ENCODE results near the gene KCNQ5.
"Not testable (repeated sequence)": the region's sequence is repeated elsewhere in the genome, so short reads cannot be mapped to it uniquely, and the experiment has no call there.

KCNQ5 gene

GRCh38 chr6:73182021-73182607 lies 560.2 kb downstream of the KCNQ5 start:
- no peak for DNase-seq (ENCODE audit: low read depth)

GRCh38 chr6:73193302-73193701 lies 571.4 kb downstream of the KCNQ5 start:
- DNase-seq (ENCODE audit: low read depth), result not testable (repeated sequence)

GRCh38 chr6:73194744-73195143 lies 572.9 kb downstream of the KCNQ5 start:
- DNase-seq (ENCODE audit: low read depth), result no peak

GRCh38 chr6:73200247-73200646 lies 578.4 kb downstream of the KCNQ5 start:
- DNase-seq (ENCODE audit: low read depth), result no peak

GRCh38 chr6:73200735-73201134 lies 578.9 kb downstream of the KCNQ5 start:
- no peak for DNase-seq (ENCODE audit: low read depth)

- no peak for DNase-seq (ENCODE audit: low read depth)
Measured at GRCh38 chr6:73203098-73203497, 581.2 kb downstream of the KCNQ5 start.

- no peak for DNase-seq (ENCODE audit: low read depth)
Measured at GRCh38 chr6:73204252-73204651, 582.4 kb downstream of the KCNQ5 start.

- DNase-seq (ENCODE audit: low read depth), result no peak
Measured at GRCh38 chr6:73207221-73207837, 585.5 kb downstream of the KCNQ5 start.

- no peak for DNase-seq (ENCODE audit: low read depth)
Measured at GRCh38 chr6:73209117-73209516, 587.3 kb downstream of the KCNQ5 start.

GRCh38 chr6:73216859-73217258 lies 595.0 kb downstream of the KCNQ5 start:
- DNase-seq (ENCODE audit: low read depth), result no peak

GRCh38 chr6:73225396-73225795 lies 603.5 kb downstream of the KCNQ5 start, which contains the start of gene KHDC1L:
KHDC1L (minus strand) TSS chr6:73225496; CDS start chr6:73225408, 88 bp downstream.
- DNase-seq (ENCODE audit: low read depth), result no peak

- no peak for DNase-seq (ENCODE audit: low read depth)
Measured at GRCh38 chr6:73227606-73228255, 605.9 kb downstream of the KCNQ5 start.

GRCh38 chr6:73231986-73232391 lies 610.1 kb downstream of the KCNQ5 start:
- no peak for DNase-seq (ENCODE audit: low read depth)

- DNase-seq (ENCODE audit: low read depth), result no peak
Measured at GRCh38 chr6:73233048-73233447, 611.2 kb downstream of the KCNQ5 start.

- not testable (repeated sequence) for DNase-seq (ENCODE audit: low read depth)
Measured at GRCh38 chr6:73233971-73234370, 612.1 kb downstream of the KCNQ5 start.

GRCh38 chr6:73234733-73235132 lies 612.9 kb downstream of the KCNQ5 start:
- DNase-seq (ENCODE audit: low read depth), result peak; percentile 12

GRCh38 chr6:73236144-73236750 lies 614.4 kb downstream of the KCNQ5 start:
- DNase-seq (ENCODE audit: low read depth), result peak; percentile 57

GRCh38 chr6:73240730-73241129 lies 618.9 kb downstream of the KCNQ5 start:
- DNase-seq (ENCODE audit: low read depth), result no peak

GRCh38 chr6:73242001-73242400 lies 620.1 kb downstream of the KCNQ5 start:
- DNase-seq (ENCODE audit: low read depth), result no peak

All from fibroblast of the conjunctiva (primary cell).